ENCODE data around the gene PCSK6.

- TF ChIP-seq CTCF (IDR thresholded peaks at IDR 0.05) (no peak), POLR2AphosphoS5 (IDR thresholded peaks at IDR 0.05) (no peak), POLR2A (IDR thresholded peaks at IDR 0.05) (no peak)
Measured at GRCh38 chr15:101440846-101441590, 48.5 kb downstream of the PCSK6 start.

Data from sigmoid colon (tissue), 4 donors.